AG09319 (cell line): ENCODE measurements around the gene ADAM23.

Experiments used
- DNase-seq: peaks from one replicate; pipeline ENCODE4 v3.0.0-alpha.2; 2010; ENCODE audit warnings: low read depth; ENCODE audit errors: extremely low read depth
- TF ChIP-seq, protein P1 (sequence below): IDR thresholded peaks from 2 replicates; pipeline ENCODE4 v1.5.1; 2011; ENCODE audit warnings: low read depth, mild to moderate bottlenecking, inconsistent platforms, low read length, moderate library complexity

Gene ADAM23

DNA sequence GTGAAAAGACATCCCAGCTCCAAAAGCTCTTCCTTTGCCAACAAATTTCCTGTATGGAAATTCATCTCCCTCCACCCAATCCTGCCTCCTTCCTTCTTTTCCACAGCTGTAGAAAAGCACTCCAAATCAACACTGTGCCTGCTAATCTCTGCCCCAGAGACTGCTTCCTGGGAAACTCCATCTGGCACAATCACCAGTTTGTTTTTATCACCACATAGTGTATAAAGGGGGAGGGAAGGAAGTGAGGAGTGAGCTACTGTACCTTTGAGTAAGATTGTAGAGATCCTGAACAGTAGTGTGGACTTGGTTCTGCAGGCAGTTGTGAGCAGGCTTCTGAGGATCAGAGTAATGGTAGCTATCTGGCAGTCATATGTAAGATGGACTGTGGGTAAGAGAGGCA is 184.3 kb downstream of the ADAM23 start:
- no peak for DNase-seq
- TF ChIP-seq, protein P1, sequence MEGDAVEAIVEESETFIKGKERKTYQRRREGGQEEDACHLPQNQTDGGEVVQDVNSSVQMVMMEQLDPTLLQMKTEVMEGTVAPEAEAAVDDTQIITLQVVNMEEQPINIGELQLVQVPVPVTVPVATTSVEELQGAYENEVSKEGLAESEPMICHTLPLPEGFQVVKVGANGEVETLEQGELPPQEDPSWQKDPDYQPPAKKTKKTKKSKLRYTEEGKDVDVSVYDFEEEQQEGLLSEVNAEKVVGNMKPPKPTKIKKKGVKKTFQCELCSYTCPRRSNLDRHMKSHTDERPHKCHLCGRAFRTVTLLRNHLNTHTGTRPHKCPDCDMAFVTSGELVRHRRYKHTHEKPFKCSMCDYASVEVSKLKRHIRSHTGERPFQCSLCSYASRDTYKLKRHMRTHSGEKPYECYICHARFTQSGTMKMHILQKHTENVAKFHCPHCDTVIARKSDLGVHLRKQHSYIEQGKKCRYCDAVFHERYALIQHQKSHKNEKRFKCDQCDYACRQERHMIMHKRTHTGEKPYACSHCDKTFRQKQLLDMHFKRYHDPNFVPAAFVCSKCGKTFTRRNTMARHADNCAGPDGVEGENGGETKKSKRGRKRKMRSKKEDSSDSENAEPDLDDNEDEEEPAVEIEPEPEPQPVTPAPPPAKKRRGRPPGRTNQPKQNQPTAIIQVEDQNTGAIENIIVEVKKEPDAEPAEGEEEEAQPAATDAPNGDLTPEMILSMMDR: no peak

DNA sequence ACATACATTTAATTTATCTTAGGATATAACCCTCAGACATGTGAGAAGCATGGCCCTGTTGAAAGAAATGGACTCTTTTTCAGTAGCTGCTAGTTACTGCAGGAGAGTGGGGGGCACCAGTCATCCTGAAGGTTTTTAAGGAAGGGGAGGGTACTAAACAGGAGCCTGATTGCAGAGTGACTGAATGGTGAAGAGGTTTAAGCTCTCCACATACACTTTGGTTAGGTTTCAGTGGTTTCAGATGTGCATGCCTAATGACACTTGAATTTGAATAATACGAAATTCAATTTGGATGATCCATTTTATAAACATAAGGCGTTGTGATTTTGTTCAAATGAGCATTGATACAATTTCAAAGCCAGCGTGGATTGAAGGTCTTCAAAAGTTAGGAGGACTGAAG is 188.0 kb downstream of the ADAM23 start:
- DNase-seq: no peak
- TF ChIP-seq, protein P1: no peak

DNA sequence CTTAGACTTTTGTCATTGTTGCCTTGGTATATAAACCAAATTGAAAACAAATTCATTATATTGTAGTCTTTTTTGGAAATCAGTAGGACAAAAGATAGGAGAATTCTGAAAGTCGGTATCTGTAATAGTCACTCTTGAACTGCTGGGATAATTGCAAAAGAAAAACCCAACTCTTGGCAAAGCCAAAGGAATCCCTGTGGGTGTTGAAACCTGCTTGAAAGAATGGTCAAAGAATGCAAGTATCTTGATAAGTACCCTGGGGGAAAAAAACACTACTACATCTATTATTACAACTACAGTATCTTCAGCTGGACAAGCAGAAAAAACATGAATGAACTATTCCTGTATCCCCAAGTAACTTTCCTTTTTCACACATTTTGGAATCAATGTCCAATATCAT is 191.7 kb downstream of the ADAM23 start:
- DNase-seq: no peak
- TF ChIP-seq, protein P1: no peak

DNA sequence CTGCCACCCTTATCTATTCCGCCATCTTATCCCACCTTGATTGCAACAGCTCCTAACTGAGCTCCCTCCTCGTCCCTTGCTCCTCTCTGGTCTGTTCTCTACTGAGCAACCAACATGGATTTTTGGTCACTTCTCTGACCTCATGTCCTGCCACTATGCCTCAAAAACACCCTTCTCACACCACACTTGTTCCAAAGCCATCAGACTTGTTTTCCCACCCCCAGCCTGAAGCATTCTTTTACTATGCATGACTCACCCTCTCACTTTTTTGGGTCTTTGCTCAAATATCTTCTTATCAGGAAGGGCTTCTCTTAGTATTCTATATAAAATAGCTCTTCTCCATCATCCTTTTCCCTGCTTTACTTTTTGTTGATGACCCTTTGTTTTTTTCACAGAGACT is 196.3 kb downstream of the ADAM23 start:
- DNase-seq: no peak
- TF ChIP-seq, protein P1: no peak

DNA sequence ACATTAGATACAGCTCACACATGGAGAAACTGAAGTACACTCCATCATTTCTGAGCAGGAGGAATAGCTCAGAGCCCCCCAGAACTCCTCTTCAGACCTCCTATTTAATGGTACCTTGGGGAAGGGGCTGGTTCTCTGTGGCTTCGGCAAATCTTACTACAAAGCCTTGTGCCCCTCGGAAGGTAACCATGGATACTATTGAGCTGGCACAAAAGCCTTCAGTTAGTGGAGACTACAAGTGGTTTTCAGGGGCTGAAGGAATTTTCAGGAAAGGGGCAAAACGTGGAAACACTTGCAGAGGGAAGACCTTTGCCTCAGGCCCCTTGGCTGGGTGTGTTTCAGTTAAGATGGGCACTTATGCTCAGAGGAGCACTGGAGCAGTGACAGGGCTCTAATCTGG is 197.9 kb downstream of the ADAM23 start:
- TF ChIP-seq, protein P1: no peak
- no peak for DNase-seq

DNA sequence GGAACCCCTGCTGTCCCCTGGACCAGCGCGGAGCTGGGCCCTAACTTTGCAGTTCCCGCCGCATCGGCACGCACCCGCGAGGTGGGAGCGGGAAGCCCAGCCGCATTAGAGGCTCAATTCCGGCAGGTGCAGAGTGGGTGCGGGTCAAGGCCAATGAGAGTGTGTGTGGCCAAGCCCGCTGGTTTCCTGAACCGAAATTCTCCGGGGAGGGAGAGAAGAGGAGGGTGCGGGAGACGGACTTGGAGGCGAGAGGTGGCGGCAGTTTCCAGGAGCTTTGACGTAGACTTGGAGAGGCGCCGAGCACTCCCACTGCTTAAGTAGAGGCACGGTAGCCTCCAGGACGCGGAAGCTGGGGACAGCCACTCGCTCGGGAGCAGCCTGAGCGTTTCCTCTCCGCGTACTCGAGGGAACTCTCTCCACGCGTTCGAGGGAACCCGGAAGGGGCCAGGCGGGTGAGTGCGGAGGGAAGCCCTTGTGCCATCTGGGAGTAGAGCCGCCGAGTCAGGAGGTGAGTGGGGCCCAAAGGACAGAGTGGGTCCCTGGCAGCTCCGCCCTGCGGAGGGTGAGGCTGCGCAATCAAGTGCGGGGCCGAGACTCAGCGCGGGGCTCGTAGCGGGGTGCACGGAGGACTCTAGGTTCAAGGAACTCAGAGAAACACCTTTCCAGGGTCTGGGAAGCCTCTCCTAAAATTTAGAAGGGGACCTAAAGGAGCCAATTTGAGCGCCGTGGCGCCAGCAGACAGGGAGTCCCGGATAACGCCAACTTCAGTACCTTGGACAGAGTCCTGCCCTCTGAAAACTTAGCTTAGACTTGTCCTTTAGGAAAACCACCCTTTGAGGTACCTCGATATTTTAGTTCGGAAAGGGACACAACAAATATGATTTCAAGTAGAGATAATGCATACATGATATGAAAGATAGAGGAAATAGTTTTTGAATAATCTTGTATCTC is 199.0 kb downstream of the ADAM23 start, which contains the start of gene FAM237A:
TSS of gene FAM237A (plus strand) at position 413 of the 951 bp plus-strand sequence. CDS start 1,750 bp downstream, outside the sequence.
- DNase-seq: peak; percentile 16
- TF ChIP-seq, protein P1: no peak

DNA sequence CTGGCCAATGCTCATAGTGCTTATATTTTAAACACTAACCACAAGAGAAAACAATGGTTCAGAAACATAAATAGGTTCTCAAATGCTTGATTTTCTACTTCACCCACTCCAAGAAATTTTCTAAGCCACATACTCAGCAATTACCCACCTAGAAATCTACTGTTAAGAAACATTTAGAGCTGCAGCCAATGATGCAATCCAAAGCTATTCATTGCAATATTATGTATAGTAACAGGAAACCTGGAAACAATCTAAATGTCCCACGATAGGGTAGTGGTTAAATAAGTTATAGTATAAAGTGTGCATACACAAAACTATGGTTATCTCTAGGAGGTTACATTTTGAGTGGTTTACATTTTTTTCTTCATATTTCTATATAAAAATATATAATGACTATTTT is 204.7 kb downstream of the ADAM23 start:
- TF ChIP-seq, protein P1: no peak
- DNase-seq: no peak
